Muscle of arm (tissue), 12 donors: Measurements from ENCODE around the gene CD79A. TPM values are rescaled to one million over a fixed set of nuclear protein-coding genes. Genes with fewer than 3 reads are reported as not detected.

Source experiments
- polyA plus RNA-seq, 12 donors: library from polyadenylated mRNA; unstranded; fragments of 120-200 nt; gene quantifications; one replicate each; pipeline ENCODE4 v1.2.1, GENCODE V29; 2013; ENCODE audit not compliant: insufficient read length in 12 of 12

CD79A gene
- polyA plus RNA-seq, 12 donors = 0.48 to 9.8 (median 0.73) TPM; not detected in 2

Other genes starting within 250 kb of the CD79A start
- not detected for gene CEACAM7, start 189.0 kb upstream of the CD79A start, polyA plus RNA-seq
- gene CEACAM5, start 168.7 kb upstream of the CD79A start, polyA plus RNA-seq = 10 to 100 TPM in 1 of 12 donors, under 1 TPM in 6, not detected in 5; 0.05 to 23.2 (median 0.21) TPM
- gene CEACAM6, start 121.7 kb upstream of the CD79A start, polyA plus RNA-seq = 1 to 10 TPM in 2 of 12 donors, under 1 TPM in 7, not detected in 3; 0.08 to 5.2 (median 0.21) TPM
- gene CEACAM3, start 80.7 kb upstream of the CD79A start, polyA plus RNA-seq = under 1 TPM in 3 of 12 donors, not detected in 9; 0.24 to 0.48 (median 0.40) TPM
- not detected for gene LYPD4, start 32.6 kb upstream of the CD79A start, polyA plus RNA-seq
- not detected for gene DMRTC2, start 32.2 kb upstream of the CD79A start, polyA plus RNA-seq
- 1,000 to 10,000 TPM in 11 of 12 donors, not detected in 1; 1,642 to 2,436 (median 1,937) TPM for gene RPS19, start 17.0 kb upstream of the CD79A start, polyA plus RNA-seq
- 100 to 1,000 TPM in 2 of 12 donors, 10 to 100 TPM in 9, not detected in 1; 28.7 to 116 (median 35.3) TPM for gene ARHGEF1, start 5.9 kb downstream of the CD79A start, polyA plus RNA-seq
- under 1 TPM in 8 of 12 donors, not detected in 4; 0.08 to 0.18 (median 0.11) TPM for gene ERFL, start 51.2 kb downstream of the CD79A start, polyA plus RNA-seq
- gene RABAC1, start 82.0 kb downstream of the CD79A start, polyA plus RNA-seq = 100 to 1,000 TPM in 1 of 12 donors, 10 to 100 TPM in 10, not detected in 1; 39.4 to 104 (median 56.4) TPM
- gene ATP1A3, start 117.0 kb downstream of the CD79A start, polyA plus RNA-seq = 10 to 100 TPM in 1 of 12 donors, 1 to 10 TPM in 1, under 1 TPM in 9, not detected in 1; 0.30 to 16.6 (median 0.59) TPM
- 10 to 100 TPM in 1 of 12 donors, 1 to 10 TPM in 10, not detected in 1; 1.7 to 10.3 (median 3.2) TPM for gene GRIK5, start 192.9 kb downstream of the CD79A start, polyA plus RNA-seq
- 10 to 100 TPM in 3 of 12 donors, 1 to 10 TPM in 8, not detected in 1; 7.2 to 13.3 (median 9.2) TPM for gene ZNF574, start 198.9 kb downstream of the CD79A start, polyA plus RNA-seq